Stimulated activated CD4-positive, alpha-beta T cell treated with anti-CD3 and anti-CD28 coated beads, TNF-alpha, amount 100 ng/mL, for 1 hour (primary cell): Measurements from ENCODE around the gene OVOL3.
"Not testable (repeated sequence)": the region's sequence is repeated elsewhere in the genome, so short reads cannot be mapped to it uniquely, and the experiment has no call there.

Source experiments
- DNase-seq, 3 donors: peaks; one replicate each; pipeline ENCODE4 v3.0.0-alpha.2; 2020; ENCODE audit warnings: low read depth in 3 of 3, low spot score in 1 of 3

The OVOL3 gene

GRCh38 chr19:36110487-36111199 lies at the start of gene OVOL3:
Gene OVOL3, plus strand, starts transcription at chr19:36111143. Its CDS starts 60 bp downstream, at chr19:36111203.
- no peak for DNase-seq

GRCh38 chr19:36061367-36061766 lies 49.6 kb upstream of the OVOL3 start:
- no peak for DNase-seq

GRCh38 chr19:36064826-36065225 lies 46.1 kb upstream of the OVOL3 start:
- DNase-seq, result no peak

GRCh38 chr19:36067681-36068080 lies 43.3 kb upstream of the OVOL3 start:
- DNase-seq, result no peak

- not testable (repeated sequence) for DNase-seq
Observed at GRCh38 chr19:36068810-36069499, 42.0 kb upstream of the OVOL3 start.

GRCh38 chr19:36072081-36072480 lies 38.9 kb upstream of the OVOL3 start:
- no peak for DNase-seq

- DNase-seq, result no peak
Observed at GRCh38 chr19:36073121-36073876, 37.6 kb upstream of the OVOL3 start.

- no peak for DNase-seq
Observed at GRCh38 chr19:36079389-36079945, 31.5 kb upstream of the OVOL3 start.

GRCh38 chr19:36081385-36081784 lies 29.6 kb upstream of the OVOL3 start:
- DNase-seq, result no peak

- DNase-seq, result no peak
Observed at GRCh38 chr19:36081894-36082293, 29.0 kb upstream of the OVOL3 start.

- no peak for DNase-seq
Observed at GRCh38 chr19:36082916-36083315, 28.0 kb upstream of the OVOL3 start.

GRCh38 chr19:36084231-36085009 lies 26.5 kb upstream of the OVOL3 start:
- no peak for DNase-seq

GRCh38 chr19:36086326-36086725 lies 24.6 kb upstream of the OVOL3 start:
- no peak for DNase-seq

- DNase-seq, result no peak
Observed at GRCh38 chr19:36089847-36090246, 21.1 kb upstream of the OVOL3 start.

- no peak for DNase-seq
Observed at GRCh38 chr19:36090910-36091695, 19.8 kb upstream of the OVOL3 start.

GRCh38 chr19:36092566-36092965 lies 18.4 kb upstream of the OVOL3 start:
- no peak for DNase-seq

GRCh38 chr19:36093146-36093662 lies 17.7 kb upstream of the OVOL3 start:
- DNase-seq, result no peak

- DNase-seq, result no peak
Observed at GRCh38 chr19:36093687-36094086, 17.3 kb upstream of the OVOL3 start.

- DNase-seq, result no peak
Observed at GRCh38 chr19:36097036-36097435, 13.9 kb upstream of the OVOL3 start.
